Thyroid gland (tissue), 4 donors: ENCODE measurements around the gene FAM171A1.

Source experiments
- CTCF ChIP-seq, 6 experiments: fragments of 200-600 bp in 3 of 6; fragments of 450-650 bp in 3 of 6; sonication (generic) in 3 of 6; IDR thresholded peaks; one replicate each; pipeline ENCODE4 v1.5.1; 2016 to 2019; ENCODE audit warnings: antibody characterized with exemption in 6 of 6, mild to moderate bottlenecking in 2 of 6, inconsistent platforms in 1 of 6, moderate library complexity in 1 of 6
- POLR2A ChIP-seq, 2 donors: fragments of 450-650 bp; IDR thresholded peaks; one replicate each; pipeline ENCODE4 v1.6.1; 2017; ENCODE audit warnings: antibody characterized with exemption in 2 of 2, mild to moderate bottlenecking in 2 of 2, moderate library complexity in 1 of 2

- no peak for TF ChIP-seq POLR2A (IDR thresholded peaks at IDR 0.05)
- no peak for TF ChIP-seq CTCF (IDR thresholded peaks at IDR 0.05)
Measured at GRCh38 chr10:15420858-15421257, 49.8 kb upstream of the FAM171A1 start.
